ENCODE data around the gene PRF1. TPM values are rescaled to one million over a fixed set of nuclear protein-coding genes. Genes with fewer than 3 reads are reported as not detected.
A peak's percentile ranks its signal among the peaks of the same experiment; 100 is the strongest.

Gene PRF1
- polyA plus RNA-seq (2013, experiment 1 of 2), result 0.10 TPM
- 0.08 TPM for polyA plus RNA-seq (2013, experiment 2 of 2)

DNA sequence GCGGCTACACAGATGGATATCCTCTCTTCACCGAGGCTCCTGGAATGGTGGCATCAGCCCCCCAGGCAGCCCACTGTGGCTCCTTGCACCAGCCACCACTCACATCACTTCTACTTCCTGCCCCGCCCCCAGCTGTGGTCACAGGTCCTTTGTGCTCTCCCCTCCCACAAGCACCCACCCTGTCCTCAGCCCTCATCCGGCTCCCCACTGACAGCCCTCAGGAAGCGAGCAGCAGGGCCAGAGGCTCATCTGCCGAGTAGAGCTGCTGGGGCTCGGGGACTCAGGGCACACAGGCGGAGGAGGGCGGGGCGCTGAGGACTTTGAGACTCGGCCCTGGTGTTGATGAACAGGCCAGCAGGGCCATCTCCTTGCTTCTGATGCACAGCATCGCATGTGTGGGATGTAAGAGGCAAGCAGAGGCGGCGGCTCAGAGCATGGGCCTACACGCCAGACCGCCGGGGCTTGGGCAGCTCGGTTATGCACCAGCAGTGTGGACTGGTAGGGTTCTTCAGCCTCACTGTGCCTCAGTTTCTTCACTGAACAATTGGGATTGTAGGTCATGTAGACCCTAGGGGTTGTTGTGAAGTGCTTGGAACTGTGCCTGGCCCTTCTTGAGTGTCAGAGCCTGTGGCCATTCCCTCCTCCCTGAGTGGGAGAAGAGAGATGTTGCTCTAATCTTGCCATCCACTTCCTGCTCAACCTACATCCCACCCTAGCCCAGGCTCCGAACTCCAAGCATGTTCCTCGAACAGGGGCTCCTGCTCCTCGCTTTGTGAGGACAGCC lies at the start of gene PRF1:
Gene PRF1 (minus strand): TSS at position 77 of the 784 bp plus-strand sequence. CDS start 1,839 bp downstream, outside the sequence.
- no CpG with 5 or more reads among the region's 21 CpGs for WGBS (ENCODE audit: extremely low coverage, insufficient coverage, low lambda C conversion rate)
- no peak within 1 kb of the TSS for H3K4me2 ChIP-seq (ENCODE audit: low read length)
- H3K56ac ChIP-seq (ENCODE audit: low read length), result no peak within 1 kb of the TSS
- no peak within 1 kb of the TSS for H4K8ac ChIP-seq (ENCODE audit: low read depth, low read length)
- no peak for DNase-seq
- H3K36me3 ChIP-seq (ENCODE audit: control insufficient read depth, insufficient read depth, low read length), result no peaks in the 10 kb centered on the region
- H3K23ac ChIP-seq (ENCODE audit: low read length), result no peak within 1 kb of the TSS
- H3K4me3 ChIP-seq (ENCODE audit: low read length), result no peak within 1 kb of the TSS
- H4K5ac ChIP-seq (ENCODE audit: low read length), result no peak within 1 kb of the TSS
- H3K27ac ChIP-seq (ENCODE audit: low read depth, low read length), result no peak within 1 kb of the TSS
- no peaks in the 10 kb centered on the region for H3K27me3 ChIP-seq (ENCODE audit: insufficient read depth, low read length, poor library complexity)
- H2BK5ac ChIP-seq (ENCODE audit: low read length), result no peak within 1 kb of the TSS
- H2AK5ac ChIP-seq (ENCODE audit: low read length), result no peak within 1 kb of the TSS
- H2BK15ac ChIP-seq (replicated peaks; ENCODE audit: low read depth), result no peak within 1 kb of the TSS
- H3K79me1 ChIP-seq (ENCODE audit: low read length), result no peaks in the 10 kb centered on the region
- H3K79me2 ChIP-seq (ENCODE audit: control insufficient read depth, insufficient read depth, low read length), result no peaks in the 10 kb centered on the region
- H2BK120ac ChIP-seq (ENCODE audit: low read depth, low read length), result no peak within 1 kb of the TSS
- no peaks in the 10 kb centered on the region for H3K4me1 ChIP-seq (ENCODE audit: control insufficient read depth, low read depth, low read length)
- H3K9ac ChIP-seq (ENCODE audit: low read length), result no peak within 1 kb of the TSS
- no peak within 1 kb of the TSS for H3K4ac ChIP-seq (ENCODE audit: low read depth, low read length)
- H3K18ac ChIP-seq (ENCODE audit: low read length), result no peak within 1 kb of the TSS

DNA sequence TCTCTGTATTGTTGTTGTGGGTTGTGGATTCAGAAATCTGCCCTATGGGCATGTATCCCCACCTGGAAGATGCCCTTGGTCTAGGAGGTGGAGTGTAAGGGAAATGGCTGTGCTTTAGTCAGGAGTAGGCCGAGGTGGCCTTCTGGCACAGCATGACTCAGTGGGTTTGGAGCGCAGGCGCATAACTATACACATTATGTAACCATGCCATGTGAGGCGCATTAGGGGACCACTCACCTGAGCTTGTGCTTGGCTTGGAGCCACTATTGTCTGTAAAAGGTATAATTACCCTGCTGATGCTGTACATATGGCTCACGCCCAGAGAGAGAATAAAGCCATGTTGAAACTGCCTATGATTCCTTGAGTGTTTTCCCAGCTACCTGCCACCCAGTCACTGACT lies 49.1 kb upstream of the PRF1 start:
- Histone ChIP-seq H3K18ac (ENCODE audit: low read length) (no peak overlapping the region), H3K4ac (ENCODE audit: low read depth, low read length) (no peak overlapping the region), H3K79me1 (ENCODE audit: low read length) (no peaks in the 10 kb centered on the region), H3K4me2 (ENCODE audit: low read length) (no peak overlapping the region), H3K79me2 (ENCODE audit: control insufficient read depth, insufficient read depth, low read length) (no peaks in the 10 kb centered on the region), H2AK5ac (ENCODE audit: low read length) (no peak overlapping the region), H2BK120ac (ENCODE audit: low read depth, low read length) (no peak overlapping the region), H4K5ac (ENCODE audit: low read length) (no peak overlapping the region), H3K27me3 (ENCODE audit: insufficient read depth, low read length, poor library complexity) (no peaks in the 10 kb centered on the region), H4K8ac (ENCODE audit: low read depth, low read length) (no peak overlapping the region), H3K9ac (ENCODE audit: low read length) (no peak overlapping the region), H3K36me3 (ENCODE audit: control insufficient read depth, insufficient read depth, low read length) (no peaks in the 10 kb centered on the region), H3K56ac (ENCODE audit: low read length) (no peak overlapping the region), H2BK15ac (replicated peaks; ENCODE audit: low read depth) (no peak overlapping the region), H3K27ac (ENCODE audit: low read depth, low read length) (no peak overlapping the region), H3K4me1 (ENCODE audit: control insufficient read depth, low read depth, low read length) (no peaks in the 10 kb centered on the region), H3K4me3 (ENCODE audit: low read length) (no peak overlapping the region), H3K23ac (ENCODE audit: low read length) (no peak overlapping the region), H2BK5ac (ENCODE audit: low read length) (no peak overlapping the region)
- WGBS (ENCODE audit: extremely low coverage, insufficient coverage, low lambda C conversion rate), result no CpG with 5 or more reads among the region's 5 CpGs
- DNase-seq, result peak; percentile 62

DNA sequence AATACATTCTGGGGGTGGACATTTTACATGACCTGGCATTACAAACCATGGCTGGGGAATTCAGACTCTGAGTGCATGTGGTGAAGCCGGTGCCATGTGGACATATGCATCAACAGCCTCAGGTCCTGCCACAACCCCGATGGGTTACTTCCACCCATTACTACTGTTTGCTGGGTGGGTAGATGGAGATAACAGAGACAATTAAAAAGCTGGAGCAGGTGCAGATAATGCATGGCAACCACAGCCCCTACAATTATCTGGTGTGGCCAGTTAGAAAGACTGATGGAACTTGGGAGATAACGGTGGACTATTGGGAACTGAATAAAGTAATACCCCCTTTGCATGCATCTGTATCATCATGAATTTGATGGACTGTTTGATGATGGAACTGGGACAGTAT lies 48.2 kb upstream of the PRF1 start:
- no peak overlapping the region for H2BK120ac ChIP-seq (ENCODE audit: low read depth, low read length)
- no peak overlapping the region for H3K4ac ChIP-seq (ENCODE audit: low read depth, low read length)
- H3K23ac ChIP-seq (ENCODE audit: low read length), result no peak overlapping the region
- no peaks in the 10 kb centered on the region for H3K4me1 ChIP-seq (ENCODE audit: control insufficient read depth, low read depth, low read length)
- DNase-seq, result no peak
- no peak overlapping the region for H2BK15ac ChIP-seq (replicated peaks; ENCODE audit: low read depth)
- H3K56ac ChIP-seq (ENCODE audit: low read length), result no peak overlapping the region
- H3K9ac ChIP-seq (ENCODE audit: low read length), result no peak overlapping the region
- WGBS (ENCODE audit: extremely low coverage, insufficient coverage, low lambda C conversion rate), result no CpG with 5 or more reads among the region's 3 CpGs
- no peaks in the 10 kb centered on the region for H3K27me3 ChIP-seq (ENCODE audit: insufficient read depth, low read length, poor library complexity)
- H4K5ac ChIP-seq (ENCODE audit: low read length), result no peak overlapping the region
- H3K4me3 ChIP-seq (ENCODE audit: low read length), result no peak overlapping the region
- H2AK5ac ChIP-seq (ENCODE audit: low read length), result no peak overlapping the region
- H3K79me1 ChIP-seq (ENCODE audit: low read length), result no peaks in the 10 kb centered on the region
- no peak overlapping the region for H2BK5ac ChIP-seq (ENCODE audit: low read length)
- H3K18ac ChIP-seq (ENCODE audit: low read length), result no peak overlapping the region
- no peaks in the 10 kb centered on the region for H3K36me3 ChIP-seq (ENCODE audit: control insufficient read depth, insufficient read depth, low read length)
- H4K8ac ChIP-seq (ENCODE audit: low read depth, low read length), result no peak overlapping the region
- no peak overlapping the region for H3K4me2 ChIP-seq (ENCODE audit: low read length)
- no peaks in the 10 kb centered on the region for H3K79me2 ChIP-seq (ENCODE audit: control insufficient read depth, insufficient read depth, low read length)
- no peak overlapping the region for H3K27ac ChIP-seq (ENCODE audit: low read depth, low read length)

DNA sequence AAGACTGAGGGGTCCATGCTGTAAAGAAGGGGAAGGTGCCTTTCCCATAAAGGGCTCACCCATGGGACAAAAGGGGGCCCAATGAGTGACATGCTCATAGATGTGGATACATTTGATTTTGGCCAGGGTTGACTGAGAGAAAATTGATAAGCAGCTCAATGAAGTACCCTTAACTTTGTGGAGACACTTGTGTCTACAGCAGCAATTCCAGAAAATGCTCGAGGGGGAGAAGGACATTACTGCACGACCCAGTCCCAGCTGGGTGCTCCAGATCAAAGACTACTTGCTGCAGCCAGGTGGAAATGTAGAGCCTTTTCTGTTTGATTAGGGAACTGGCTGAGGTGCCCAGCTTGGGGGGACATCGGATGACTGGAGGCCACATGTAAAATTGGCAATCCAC lies 47.6 kb upstream of the PRF1 start:
- no CpG with 5 or more reads among the region's 3 CpGs for WGBS (ENCODE audit: extremely low coverage, insufficient coverage, low lambda C conversion rate)
- H3K9ac ChIP-seq (ENCODE audit: low read length), result no peak overlapping the region
- no peaks in the 10 kb centered on the region for H3K79me1 ChIP-seq (ENCODE audit: low read length)
- H3K4ac ChIP-seq (ENCODE audit: low read depth, low read length), result no peak overlapping the region
- H3K18ac ChIP-seq (ENCODE audit: low read length), result no peak overlapping the region
- H3K4me1 ChIP-seq (ENCODE audit: control insufficient read depth, low read depth, low read length), result no peaks in the 10 kb centered on the region
- H3K4me2 ChIP-seq (ENCODE audit: low read length), result no peak overlapping the region
- DNase-seq, result no peak
- no peak overlapping the region for H4K5ac ChIP-seq (ENCODE audit: low read length)
- H3K27me3 ChIP-seq (ENCODE audit: insufficient read depth, low read length, poor library complexity), result no peaks in the 10 kb centered on the region
- H2AK5ac ChIP-seq (ENCODE audit: low read length), result no peak overlapping the region
- no peak overlapping the region for H3K4me3 ChIP-seq (ENCODE audit: low read length)
- H3K79me2 ChIP-seq (ENCODE audit: control insufficient read depth, insufficient read depth, low read length), result no peaks in the 10 kb centered on the region
- H2BK120ac ChIP-seq (ENCODE audit: low read depth, low read length), result no peak overlapping the region
- no peak overlapping the region for H3K23ac ChIP-seq (ENCODE audit: low read length)
- H2BK5ac ChIP-seq (ENCODE audit: low read length), result no peak overlapping the region
- H3K27ac ChIP-seq (ENCODE audit: low read depth, low read length), result no peak overlapping the region
- H4K8ac ChIP-seq (ENCODE audit: low read depth, low read length), result no peak overlapping the region
- no peaks in the 10 kb centered on the region for H3K36me3 ChIP-seq (ENCODE audit: control insufficient read depth, insufficient read depth, low read length)
- H3K56ac ChIP-seq (ENCODE audit: low read length), result no peak overlapping the region
- H2BK15ac ChIP-seq (replicated peaks; ENCODE audit: low read depth), result no peak overlapping the region

DNA sequence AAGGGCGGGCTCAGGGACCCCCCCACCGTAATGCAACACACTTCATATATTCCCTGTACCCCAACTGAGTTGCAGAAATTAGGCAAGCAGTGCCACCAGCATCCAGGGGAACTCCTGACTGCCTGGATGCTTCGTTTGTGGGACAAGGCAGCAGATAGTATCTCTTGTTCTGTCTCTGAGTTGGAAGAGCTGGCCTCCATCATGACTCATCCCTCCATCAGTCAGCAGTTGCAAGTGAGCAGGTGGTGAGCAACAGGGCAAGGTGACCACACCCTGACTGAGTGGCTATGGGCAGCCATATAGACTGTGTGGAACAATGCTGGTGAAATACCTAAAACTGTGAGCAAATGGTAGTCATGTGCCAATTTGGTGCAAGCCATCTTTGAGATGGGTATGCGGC lies 47.0 kb upstream of the PRF1 start:
- H4K8ac ChIP-seq (ENCODE audit: low read depth, low read length), result no peak overlapping the region
- WGBS (ENCODE audit: extremely low coverage, insufficient coverage, low lambda C conversion rate), result no CpG with 5 or more reads among the region's 4 CpGs
- H4K5ac ChIP-seq (ENCODE audit: low read length), result no peak overlapping the region
- no peak overlapping the region for H3K4ac ChIP-seq (ENCODE audit: low read depth, low read length)
- no peaks in the 10 kb centered on the region for H3K79me1 ChIP-seq (ENCODE audit: low read length)
- H2BK15ac ChIP-seq (replicated peaks; ENCODE audit: low read depth), result no peak overlapping the region
- no peaks in the 10 kb centered on the region for H3K36me3 ChIP-seq (ENCODE audit: control insufficient read depth, insufficient read depth, low read length)
- no peaks in the 10 kb centered on the region for H3K27me3 ChIP-seq (ENCODE audit: insufficient read depth, low read length, poor library complexity)
- no peak overlapping the region for H3K9ac ChIP-seq (ENCODE audit: low read length)
- no peak overlapping the region for H2AK5ac ChIP-seq (ENCODE audit: low read length)
- no peaks in the 10 kb centered on the region for H3K79me2 ChIP-seq (ENCODE audit: control insufficient read depth, insufficient read depth, low read length)
- no peak overlapping the region for H3K27ac ChIP-seq (ENCODE audit: low read depth, low read length)
- no peaks in the 10 kb centered on the region for H3K4me1 ChIP-seq (ENCODE audit: control insufficient read depth, low read depth, low read length)
- H3K4me3 ChIP-seq (ENCODE audit: low read length), result no peak overlapping the region
- no peak overlapping the region for H2BK5ac ChIP-seq (ENCODE audit: low read length)
- no peak overlapping the region for H3K18ac ChIP-seq (ENCODE audit: low read length)
- no peak overlapping the region for H2BK120ac ChIP-seq (ENCODE audit: low read depth, low read length)
- DNase-seq, result no peak
- no peak overlapping the region for H3K4me2 ChIP-seq (ENCODE audit: low read length)
- H3K23ac ChIP-seq (ENCODE audit: low read length), result no peak overlapping the region
- H3K56ac ChIP-seq (ENCODE audit: low read length), result no peak overlapping the region

DNA sequence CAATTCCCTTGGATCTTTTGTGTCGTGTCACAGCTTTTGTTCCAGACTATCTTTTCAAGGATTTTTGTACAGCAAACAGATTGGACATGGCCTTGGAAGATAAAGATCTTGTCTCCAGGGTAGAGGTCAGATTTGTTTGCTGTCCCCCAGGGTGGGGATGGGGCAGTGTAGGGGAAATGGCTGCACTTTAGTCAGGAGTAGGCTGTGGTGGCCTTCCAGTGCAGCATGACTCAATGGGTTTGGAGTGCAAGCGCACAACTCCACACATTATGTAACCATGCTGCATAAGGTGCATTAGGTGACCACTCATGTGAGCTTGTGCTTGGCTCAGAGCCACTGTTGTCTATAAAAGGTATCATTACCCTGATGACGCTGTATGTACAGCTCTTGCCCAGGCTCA lies 45.9 kb upstream of the PRF1 start:
- Histone ChIP-seq H3K4me1 (ENCODE audit: control insufficient read depth, low read depth, low read length) (no peaks in the 10 kb centered on the region), H3K79me1 (ENCODE audit: low read length) (no peaks in the 10 kb centered on the region), H3K27me3 (ENCODE audit: insufficient read depth, low read length, poor library complexity) (no peaks in the 10 kb centered on the region), H2AK5ac (ENCODE audit: low read length) (no peak overlapping the region), H3K9ac (ENCODE audit: low read length) (no peak overlapping the region), H4K8ac (ENCODE audit: low read depth, low read length) (no peak overlapping the region), H3K27ac (ENCODE audit: low read depth, low read length) (no peak overlapping the region), H2BK15ac (replicated peaks; ENCODE audit: low read depth) (no peak overlapping the region), H4K5ac (ENCODE audit: low read length) (no peak overlapping the region), H3K4me2 (ENCODE audit: low read length) (no peak overlapping the region), H3K18ac (ENCODE audit: low read length) (no peak overlapping the region), H3K4ac (ENCODE audit: low read depth, low read length) (no peak overlapping the region), H3K79me2 (ENCODE audit: control insufficient read depth, insufficient read depth, low read length) (no peaks in the 10 kb centered on the region), H2BK5ac (ENCODE audit: low read length) (no peak overlapping the region), H2BK120ac (ENCODE audit: low read depth, low read length) (no peak overlapping the region), H3K36me3 (ENCODE audit: control insufficient read depth, insufficient read depth, low read length) (no peaks in the 10 kb centered on the region), H3K4me3 (ENCODE audit: low read length) (no peak overlapping the region), H3K56ac (ENCODE audit: low read length) (no peak overlapping the region), H3K23ac (ENCODE audit: low read length) (no peak overlapping the region)
- no CpG with 5 or more reads among the region's 3 CpGs for WGBS (ENCODE audit: extremely low coverage, insufficient coverage, low lambda C conversion rate)
- DNase-seq, result peak; percentile 74
